NAMALWA (cell line): Measurements from ENCODE around the gene DNAI1.
"Not testable (repeated sequence)": the region's sequence is repeated elsewhere in the genome, so short reads cannot be mapped to it uniquely, and the experiment has no call there.

Experiments
- DNase-seq: peaks from one replicate; pipeline ENCODE4 v3.0.0-alpha.2; 2015; ENCODE audit warnings: low spot score

The DNAI1 gene

GRCh38 chr9:34513567-34514214 lies 55.1 kb downstream of the DNAI1 start:
- no peak for DNase-seq

DNA sequence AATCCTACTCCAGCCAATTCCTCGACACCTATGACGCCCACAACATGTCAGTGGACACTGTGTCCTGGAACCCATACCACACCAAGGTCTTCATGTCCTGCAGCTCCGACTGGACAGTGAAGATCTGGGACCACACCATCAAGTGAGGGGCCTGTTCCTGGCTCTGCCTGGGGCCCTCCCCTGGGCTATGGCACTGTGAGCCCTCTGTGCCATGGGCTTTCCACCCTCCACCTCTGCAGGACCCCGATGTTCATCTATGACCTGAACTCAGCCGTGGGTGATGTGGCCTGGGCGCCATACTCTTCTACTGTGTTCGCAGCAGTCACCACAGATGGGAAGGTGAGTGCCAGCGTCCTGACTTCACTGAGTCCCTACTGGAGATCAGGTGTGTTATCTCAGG lies 55.8 kb downstream of the DNAI1 start:
- DNase-seq: no peak

DNA sequence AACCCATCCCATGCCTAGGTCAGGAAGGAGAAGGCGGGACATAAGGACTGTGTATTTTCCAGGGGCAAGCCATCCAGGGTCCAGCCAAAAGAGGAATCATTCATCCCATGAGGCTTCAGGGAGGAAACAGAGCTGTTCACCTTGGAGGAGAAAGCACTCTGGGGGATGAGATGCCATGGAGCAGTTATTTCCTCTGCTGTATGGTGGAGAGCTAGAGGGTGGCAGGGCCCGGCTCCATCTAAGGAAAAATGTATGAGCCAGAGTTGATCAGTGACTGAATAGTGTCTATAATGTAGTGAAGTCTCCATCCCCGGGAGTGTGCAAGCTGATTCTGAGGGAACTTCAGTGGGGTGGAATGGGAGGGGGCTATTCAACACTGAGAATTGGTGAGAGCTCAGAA lies 56.2 kb downstream of the DNAI1 start:
- no peak for DNase-seq

DNA sequence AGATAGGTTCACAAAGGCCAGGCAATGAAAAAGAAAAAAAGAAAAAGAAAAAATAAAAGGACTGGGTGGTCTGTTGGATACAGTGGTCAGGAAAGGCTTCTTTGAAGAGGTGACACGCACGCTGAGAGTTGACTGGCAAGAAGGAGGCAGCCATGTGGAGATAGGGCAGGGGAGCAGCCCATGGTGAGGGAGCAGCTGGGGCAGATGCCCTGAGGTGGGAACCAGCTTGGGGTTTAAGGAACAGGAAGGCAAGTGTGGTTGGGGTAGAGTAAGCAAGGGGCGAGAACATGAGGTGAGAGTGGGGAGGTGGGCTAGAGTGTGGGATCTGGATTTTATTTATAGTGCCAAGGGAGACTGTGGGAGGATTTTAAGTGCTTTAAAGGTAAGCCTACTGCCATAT lies 57.4 kb downstream of the DNAI1 start:
- DNase-seq: no peak

DNA sequence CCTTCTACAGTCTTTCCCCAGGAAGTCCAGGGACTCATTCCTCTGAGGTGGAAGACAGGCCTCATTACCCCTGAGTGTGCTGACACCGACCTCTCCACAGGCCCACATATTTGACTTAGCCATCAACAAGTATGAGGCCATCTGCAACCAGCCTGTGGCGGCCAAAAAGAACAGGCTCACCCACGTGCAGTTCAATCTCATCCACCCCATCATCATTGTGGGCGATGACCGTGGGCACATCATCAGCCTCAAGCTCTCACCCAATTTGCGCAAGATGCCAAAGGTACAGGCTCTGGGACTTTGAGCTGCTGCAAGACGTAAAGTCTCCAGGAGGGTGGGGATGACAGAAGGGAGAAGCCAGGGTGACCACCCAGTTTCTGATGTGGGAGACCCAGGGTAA lies 58.6 kb downstream of the DNAI1 start:
- no peak for DNase-seq

DNA sequence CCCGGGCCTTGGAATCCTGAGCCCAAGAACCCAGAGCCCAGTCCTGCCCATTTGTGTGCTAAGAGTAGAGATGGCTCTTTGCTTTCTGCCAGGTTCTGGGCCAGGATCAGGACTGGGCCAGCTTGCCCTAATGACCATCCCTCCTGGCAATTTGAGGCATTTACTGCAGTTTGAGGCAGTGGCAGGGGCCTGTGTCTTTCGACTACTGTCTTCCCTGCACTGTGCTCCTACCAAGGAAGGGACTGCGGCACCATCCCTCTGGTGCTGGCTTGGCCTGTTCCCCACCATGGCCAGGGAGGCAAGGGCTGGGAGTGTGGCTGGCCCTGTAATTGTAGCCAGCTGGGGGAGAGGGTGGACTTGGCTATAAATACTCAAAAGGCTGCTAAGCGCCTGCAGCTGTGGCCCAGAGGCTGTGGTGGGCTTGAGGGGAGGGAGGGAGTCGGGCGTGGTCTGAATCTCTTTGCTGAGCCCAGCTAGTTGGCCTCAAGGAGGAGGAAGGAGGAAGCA lies 59.6 kb downstream of the DNAI1 start:
- no peak for DNase-seq

DNA sequence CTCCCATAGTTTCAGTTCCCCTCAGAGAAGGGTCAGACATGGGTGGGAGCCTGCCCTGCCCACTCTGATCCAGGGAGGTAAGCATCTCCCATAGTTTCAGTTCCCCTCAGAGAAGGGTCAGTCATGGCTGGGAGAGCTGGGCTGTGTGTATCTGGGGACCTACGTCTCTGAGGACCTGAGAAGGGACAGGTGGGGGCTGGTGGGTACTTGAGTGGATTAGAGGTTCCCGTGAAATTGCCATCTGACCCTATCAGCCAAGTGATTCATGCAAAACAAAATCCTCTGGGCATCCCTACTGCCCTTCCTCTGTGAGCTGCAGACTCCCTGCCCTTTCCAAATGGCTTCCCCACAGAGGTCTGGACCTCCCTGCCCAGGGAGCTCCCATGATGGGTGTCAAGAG lies 60.3 kb downstream of the DNAI1 start:
- DNase-seq: no peak

GRCh38 chr9:34519321-34520020 lies 60.9 kb downstream of the DNAI1 start:
- DNase-seq: no peak

DNA sequence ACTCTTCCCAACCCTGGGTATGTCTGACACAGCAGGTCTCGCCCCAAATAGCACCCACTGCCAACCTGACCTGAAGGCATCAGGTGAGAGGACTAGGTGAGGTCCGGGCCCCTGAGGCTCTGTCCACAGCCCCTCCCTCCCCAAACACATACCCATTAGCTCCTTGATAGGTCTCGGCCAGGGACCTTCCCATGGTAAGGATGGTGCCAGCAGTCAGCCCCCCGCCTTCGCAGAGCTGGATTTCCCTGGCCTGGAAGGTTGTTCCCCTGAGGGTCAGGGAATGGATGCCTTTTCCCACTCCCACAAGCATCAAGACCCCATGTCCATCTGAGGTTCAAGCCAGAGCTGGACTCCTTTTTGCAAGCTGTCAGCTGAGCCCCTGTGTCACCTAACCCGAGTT lies 61.5 kb downstream of the DNAI1 start:
- no peak for DNase-seq

- DNase-seq: no peak
Observed at GRCh38 chr9:34520505-34521385, 62.1 kb downstream of the DNAI1 start.

- DNase-seq: no peak
Observed at GRCh38 chr9:34521406-34522045, 62.9 kb downstream of the DNAI1 start.

DNA sequence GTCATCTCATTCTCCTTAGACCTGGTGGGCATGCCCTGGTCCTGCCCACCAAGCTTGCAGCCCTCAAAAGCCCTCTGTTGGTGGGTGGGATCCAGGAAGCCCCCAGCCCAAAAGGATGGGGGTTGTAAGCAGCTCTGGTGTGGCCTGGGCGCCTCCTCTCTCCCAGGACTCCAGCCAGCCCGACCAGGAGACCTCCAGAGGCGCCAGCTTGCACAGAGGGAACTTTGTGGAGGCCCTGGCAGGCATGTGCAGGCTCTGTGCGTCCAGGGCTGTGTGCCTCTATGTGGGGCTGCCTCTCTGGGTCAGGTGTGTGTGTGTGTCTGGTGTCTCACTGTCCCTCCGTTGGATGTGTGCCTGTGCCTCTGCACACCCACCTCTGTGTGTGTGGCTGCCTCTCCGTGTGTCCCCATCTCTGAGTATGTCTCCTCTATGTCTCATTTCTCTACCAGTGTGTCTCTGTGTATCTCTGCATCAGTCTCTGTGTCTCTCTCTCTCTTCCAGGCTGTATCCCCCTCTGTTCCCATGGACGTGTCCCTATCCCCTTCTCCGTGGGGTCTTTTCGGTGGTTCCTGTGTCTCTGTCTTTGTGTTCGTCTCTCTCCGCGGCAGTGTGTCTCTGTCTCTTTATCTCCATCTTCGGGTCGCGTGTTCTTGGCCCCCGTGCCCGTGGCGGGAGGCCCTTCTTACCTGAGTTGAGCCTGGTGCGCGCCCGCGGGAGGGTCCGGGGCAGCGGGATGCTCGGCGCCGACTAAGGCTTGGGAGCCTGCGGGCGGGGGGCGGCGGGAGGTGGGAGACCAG lies 63.7 kb downstream of the DNAI1 start:
- DNase-seq: no peak

- DNase-seq: peak; percentile 77
Observed at GRCh38 chr9:34522971-34523797, 64.6 kb downstream of the DNAI1 start, which contains the start of gene ENHO. Gene ENHO (minus strand): TSS chr9:34522990. CDS start chr9:34521695, 1,295 bp downstream.

- no peak for DNase-seq
Observed at GRCh38 chr9:34524349-34524748, 65.7 kb downstream of the DNAI1 start.

DNA sequence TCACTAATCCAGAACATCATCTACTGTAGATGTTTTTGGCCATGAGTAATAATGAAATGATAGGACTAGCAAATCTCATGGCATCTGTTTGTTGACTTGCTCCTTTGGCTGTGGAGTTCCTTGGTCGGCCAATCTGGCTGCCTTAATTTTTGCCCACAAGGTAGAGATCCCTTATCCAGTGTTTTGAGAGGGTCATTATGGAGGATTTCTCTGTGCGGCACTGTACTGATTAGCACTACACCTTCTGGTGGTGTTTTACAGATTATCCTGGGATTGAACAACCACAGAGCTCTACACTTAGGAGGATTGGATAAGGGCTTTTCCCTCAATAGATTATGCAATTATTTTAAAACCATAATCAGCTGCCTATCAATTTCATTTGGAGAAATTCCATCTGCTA lies 67.4 kb downstream of the DNAI1 start:
- DNase-seq: no peak

DNA sequence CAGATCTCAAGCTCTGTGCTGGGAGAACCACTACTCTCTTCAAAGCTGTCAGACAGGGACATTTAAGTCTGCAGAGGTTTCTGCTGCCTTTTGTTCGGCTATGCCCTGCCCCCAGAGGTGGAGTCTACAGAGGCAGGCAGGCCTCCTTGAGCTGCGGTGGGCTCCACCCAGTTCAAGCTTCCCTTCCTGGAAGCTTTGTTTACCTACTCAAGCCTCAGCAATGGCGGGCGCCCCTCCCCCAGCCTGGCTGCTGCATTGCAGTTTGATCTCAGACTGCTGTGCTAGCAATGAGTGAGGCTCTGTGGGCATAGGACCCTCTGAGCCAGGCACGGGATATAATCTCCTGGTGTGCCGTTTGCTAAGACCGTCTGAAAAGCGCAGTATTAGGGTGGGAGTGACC lies 73.4 kb downstream of the DNAI1 start:
- not testable (repeated sequence) for DNase-seq

- DNase-seq: no peak
Observed at GRCh38 chr9:34536685-34537084, 78.1 kb downstream of the DNAI1 start.

GRCh38 chr9:34540827-34541226 lies 82.2 kb downstream of the DNAI1 start:
- no peak for DNase-seq

DNA sequence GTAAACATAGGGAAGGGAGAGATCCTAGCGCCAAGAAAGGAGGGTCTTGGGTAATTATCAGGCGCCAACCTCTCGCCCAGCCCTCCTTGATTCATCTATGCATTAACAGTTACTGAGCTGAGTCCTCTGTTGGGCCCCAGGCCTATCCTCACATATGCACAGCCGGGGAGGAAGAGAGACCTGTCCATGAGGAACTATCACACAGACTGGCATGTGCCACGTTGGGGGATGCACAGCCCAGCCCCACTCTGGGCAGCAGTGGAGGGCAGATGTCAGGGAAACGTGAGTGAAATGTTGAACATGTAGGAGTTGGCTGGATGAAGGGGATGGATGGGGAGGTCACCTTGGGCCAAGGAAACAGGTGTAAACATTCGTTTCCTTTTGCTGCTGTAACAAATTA lies 82.9 kb downstream of the DNAI1 start:
- no peak for DNase-seq

DNA sequence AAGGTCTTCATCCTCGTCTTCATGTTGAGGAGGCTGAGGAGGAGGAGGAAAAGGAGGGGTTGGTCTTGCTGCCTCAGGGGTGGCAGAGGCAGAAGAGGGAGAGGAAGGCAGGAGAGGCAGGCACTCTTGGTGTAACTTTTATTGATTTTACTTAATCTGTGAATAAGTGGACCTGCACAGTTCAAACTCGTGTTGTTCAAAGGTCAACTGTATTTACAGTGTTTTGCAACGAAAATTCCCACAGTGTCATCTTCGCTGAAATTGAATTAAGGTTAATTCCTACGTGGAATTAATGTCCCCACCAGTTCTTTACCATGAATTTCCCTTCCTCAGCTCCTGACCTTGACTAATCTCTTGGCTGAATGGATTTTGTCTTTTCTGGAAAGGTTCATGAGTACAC lies 85.4 kb downstream of the DNAI1 start:
- no peak for DNase-seq
